Stimulated activated naive CD8-positive, alpha-beta T cell treated with anti-CD3 and anti-CD28 coated beads, Interleukin-15, Interleukin-2, amounts not matched to agents 100 ng/mL and 50 ng/mL, for 24 hours (primary cell): ENCODE data around the gene DCAF17.
"Not testable (repeated sequence)": the region's sequence is repeated elsewhere in the genome, so short reads cannot be mapped to it uniquely, and the experiment has no call there.

Source experiments
- H3K27ac Mint-ChIP-seq: one replicate; pipeline ENCODE4 v1.8.0; 2021; ENCODE audit warnings: mild to moderate bottlenecking, mixed read lengths
- H3K27me3 Mint-ChIP-seq: one replicate; pipeline ENCODE4 v1.8.0; 2021; ENCODE audit warnings: mixed read lengths
- H3K36me3 Mint-ChIP-seq: one replicate; pipeline ENCODE4 v1.8.0; 2021; ENCODE audit warnings: low read depth, mixed read lengths
- H3K4me1 Mint-ChIP-seq: one replicate; pipeline ENCODE4 v1.8.0; 2021; ENCODE audit warnings: low read depth, mixed read lengths
- H3K4me3 Mint-ChIP-seq: one replicate; pipeline ENCODE4 v1.8.0; 2021; ENCODE audit warnings: mild to moderate bottlenecking, mixed read lengths
- H3K9me3 Mint-ChIP-seq: one replicate; pipeline ENCODE4 v1.8.0; 2021; ENCODE audit warnings: mixed read lengths

Gene DCAF17

GRCh38 chr2:171470129-171470528 is 36.1 kb downstream of the DCAF17 start:
- Mint-ChIP-seq H3K27me3 (no peaks in the 10 kb centered on the region), H3K9me3 (no peaks in the 10 kb centered on the region), H3K36me3 (peaks cover 51% of the 10 kb centered on the region), H3K4me1 (no peaks in the 10 kb centered on the region), H3K27ac (no peak overlapping the region), H3K4me3 (no peak overlapping the region)

- Mint-ChIP-seq H3K9me3 (no peaks in the 10 kb centered on the region), H3K27me3 (no peaks in the 10 kb centered on the region), H3K27ac (no peak overlapping the region), H3K36me3 (peaks cover 75% of the 10 kb centered on the region), H3K4me1 (peaks cover 3% of the 10 kb centered on the region), H3K4me3 (no peak overlapping the region)
Measured at GRCh38 chr2:171475979-171476378, 42.0 kb downstream of the DCAF17 start.

GRCh38 chr2:171478345-171478744 is 44.3 kb downstream of the DCAF17 start:
- H3K36me3 Mint-ChIP-seq: peaks cover 85% of the 10 kb centered on the region
- H3K4me3 Mint-ChIP-seq: no peak overlapping the region
- no peaks in the 10 kb centered on the region for H3K27me3 Mint-ChIP-seq
- no peak overlapping the region for H3K27ac Mint-ChIP-seq
- no peaks in the 10 kb centered on the region for H3K9me3 Mint-ChIP-seq
- H3K4me1 Mint-ChIP-seq: peaks cover 3% of the 10 kb centered on the region

- Mint-ChIP-seq H3K36me3 (peaks cover 81% of the 10 kb centered on the region), H3K4me3 (no peak overlapping the region), H3K4me1 (peaks cover 3% of the 10 kb centered on the region), H3K27ac (no peak overlapping the region), H3K27me3 (no peaks in the 10 kb centered on the region), H3K9me3 (no peaks in the 10 kb centered on the region)
Measured at GRCh38 chr2:171479154-171479814, 45.3 kb downstream of the DCAF17 start.

- peaks cover 5% of the 10 kb centered on the region for H3K4me1 Mint-ChIP-seq
- H3K36me3 Mint-ChIP-seq: peaks cover 74% of the 10 kb centered on the region
- no peaks in the 10 kb centered on the region for H3K9me3 Mint-ChIP-seq
- H3K4me3 Mint-ChIP-seq: no peak overlapping the region
- no peak overlapping the region for H3K27ac Mint-ChIP-seq
- no peaks in the 10 kb centered on the region for H3K27me3 Mint-ChIP-seq
Measured at GRCh38 chr2:171480908-171481307, 46.9 kb downstream of the DCAF17 start.

- Mint-ChIP-seq H3K4me1 (peaks cover 5% of the 10 kb centered on the region), H3K4me3 (no peak overlapping the region), H3K27ac (no peak overlapping the region), H3K27me3 (no peaks in the 10 kb centered on the region), H3K36me3 (peaks cover 73% of the 10 kb centered on the region), H3K9me3 (no peaks in the 10 kb centered on the region)
Measured at GRCh38 chr2:171482308-171482707, 48.3 kb downstream of the DCAF17 start.

- Mint-ChIP-seq H3K4me3 (no peak overlapping the region), H3K27ac (no peak overlapping the region), H3K9me3 (peaks cover 2% of the 10 kb centered on the region), H3K4me1 (peaks cover 5% of the 10 kb centered on the region), H3K36me3 (peaks cover 74% of the 10 kb centered on the region), H3K27me3 (no peaks in the 10 kb centered on the region)
Measured at GRCh38 chr2:171482877-171483276, 48.9 kb downstream of the DCAF17 start.

- Mint-ChIP-seq H3K27ac (no peak overlapping the region), H3K27me3 (no peaks in the 10 kb centered on the region), H3K36me3 (peaks cover 74% of the 10 kb centered on the region), H3K4me3 (no peak overlapping the region), H3K4me1 (peaks cover 3% of the 10 kb centered on the region), H3K9me3 (peaks cover 7% of the 10 kb centered on the region)
Measured at GRCh38 chr2:171483793-171484192, 49.8 kb downstream of the DCAF17 start.

GRCh38 chr2:171485116-171485515 is 51.1 kb downstream of the DCAF17 start:
- H3K4me1 Mint-ChIP-seq: peaks cover 3% of the 10 kb centered on the region
- H3K4me3 Mint-ChIP-seq: no peak overlapping the region
- H3K27ac Mint-ChIP-seq: no peak overlapping the region

GRCh38 chr2:171487201-171487600 is 53.2 kb downstream of the DCAF17 start:
- peaks cover 7% of the 10 kb centered on the region for H3K9me3 Mint-ChIP-seq
- H3K4me1 Mint-ChIP-seq: peaks cover 3% of the 10 kb centered on the region
- no peaks in the 10 kb centered on the region for H3K27me3 Mint-ChIP-seq
- H3K4me3 Mint-ChIP-seq: no peak overlapping the region
- peaks cover 49% of the 10 kb centered on the region for H3K36me3 Mint-ChIP-seq
- no peak overlapping the region for H3K27ac Mint-ChIP-seq

More at GRCh38 chr2:171485116-171485515, 51.1 kb downstream of the DCAF17 start:
- H3K27me3 Mint-ChIP-seq: no peaks in the 10 kb centered on the region
- peaks cover 66% of the 10 kb centered on the region for H3K36me3 Mint-ChIP-seq
- peaks cover 7% of the 10 kb centered on the region for H3K9me3 Mint-ChIP-seq

- Mint-ChIP-seq H3K4me1 (peaks cover 3% of the 10 kb centered on the region), H3K9me3 (peaks cover 7% of the 10 kb centered on the region), H3K4me3 (no peak overlapping the region), H3K36me3 (peaks cover 43% of the 10 kb centered on the region), H3K27me3 (no peaks in the 10 kb centered on the region), H3K27ac (no peak overlapping the region)
Measured at GRCh38 chr2:171487803-171488259, 53.8 kb downstream of the DCAF17 start.

GRCh38 chr2:171490577-171490976 is 56.6 kb downstream of the DCAF17 start:
- Mint-ChIP-seq H3K4me1 (no peaks in the 10 kb centered on the region), H3K4me3 (no peak overlapping the region), H3K36me3 (peaks cover 30% of the 10 kb centered on the region), H3K9me3 (peaks cover 7% of the 10 kb centered on the region), H3K27me3 (no peaks in the 10 kb centered on the region), H3K27ac (no peak overlapping the region)

GRCh38 chr2:171491292-171491691 is 57.3 kb downstream of the DCAF17 start:
- H3K9me3 Mint-ChIP-seq: peaks cover 7% of the 10 kb centered on the region
- H3K27ac Mint-ChIP-seq: no peak overlapping the region
- peaks cover 31% of the 10 kb centered on the region for H3K36me3 Mint-ChIP-seq
- no peak overlapping the region for H3K4me3 Mint-ChIP-seq
- no peaks in the 10 kb centered on the region for H3K4me1 Mint-ChIP-seq
- no peaks in the 10 kb centered on the region for H3K27me3 Mint-ChIP-seq

GRCh38 chr2:171492664-171493063 is 58.6 kb downstream of the DCAF17 start:
- H3K27ac Mint-ChIP-seq: no peak overlapping the region
- H3K4me3 Mint-ChIP-seq: no peak overlapping the region
- H3K36me3 Mint-ChIP-seq: peaks cover 25% of the 10 kb centered on the region
- H3K27me3 Mint-ChIP-seq: no peaks in the 10 kb centered on the region
- no peaks in the 10 kb centered on the region for H3K4me1 Mint-ChIP-seq
- H3K9me3 Mint-ChIP-seq: peaks cover 7% of the 10 kb centered on the region

GRCh38 chr2:171497664-171498063 is 63.6 kb downstream of the DCAF17 start:
- H3K27me3 Mint-ChIP-seq, H3K9me3 Mint-ChIP-seq, H3K27ac Mint-ChIP-seq, H3K4me3 Mint-ChIP-seq, H3K4me1 Mint-ChIP-seq, H3K36me3 Mint-ChIP-seq: not testable (repeated sequence)

- Mint-ChIP-seq H3K27ac (no peak overlapping the region), H3K4me1 (peaks cover 4% of the 10 kb centered on the region), H3K36me3 (no peaks in the 10 kb centered on the region), H3K9me3 (no peaks in the 10 kb centered on the region), H3K4me3 (no peak overlapping the region), H3K27me3 (no peaks in the 10 kb centered on the region)
Measured at GRCh38 chr2:171505374-171505773, 71.3 kb downstream of the DCAF17 start.
